NCI-H1048 (cell line): ENCODE results near the gene SLC9A9.
"Not testable (repeated sequence)": the region's sequence is repeated elsewhere in the genome, so short reads cannot be mapped to it uniquely, and the experiment has no call there.

ENCODE experiments used
- DNase-seq: peaks from one replicate; lab custom pipeline; 2025; lab: John Stamatoyannopoulos, UW

Gene SLC9A9

GRCh38 chr3:143465666-143466065 is 382.6 kb downstream of the SLC9A9 start:
- DNase-seq = no peak

- no peak for DNase-seq
These were observed 383.4 kb downstream of the SLC9A9 start for GRCh38 chr3:143464850-143465249.

- DNase-seq = no peak
These were observed 392.8 kb downstream of the SLC9A9 start for GRCh38 chr3:143455480-143455879.

DNA sequence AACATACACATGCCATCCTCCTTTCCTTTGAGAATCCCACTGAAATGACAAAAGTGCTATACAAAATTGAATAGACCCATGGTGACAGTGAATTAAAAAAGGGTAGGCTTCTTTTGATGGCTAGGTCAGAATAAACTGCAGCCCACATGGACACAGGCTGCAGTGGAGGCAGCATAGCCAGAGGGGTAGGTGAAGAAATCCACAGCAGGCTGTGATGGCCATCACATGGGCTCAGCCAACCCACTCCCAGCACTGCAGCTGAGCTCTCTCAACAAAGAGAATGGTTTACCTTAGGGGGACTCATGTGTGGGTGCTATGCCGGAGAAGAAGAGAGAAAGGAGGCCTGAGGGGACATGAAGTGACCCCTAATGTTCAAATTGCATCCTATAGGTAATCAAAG is 397.6 kb downstream of the SLC9A9 start:
- no peak for DNase-seq

DNA sequence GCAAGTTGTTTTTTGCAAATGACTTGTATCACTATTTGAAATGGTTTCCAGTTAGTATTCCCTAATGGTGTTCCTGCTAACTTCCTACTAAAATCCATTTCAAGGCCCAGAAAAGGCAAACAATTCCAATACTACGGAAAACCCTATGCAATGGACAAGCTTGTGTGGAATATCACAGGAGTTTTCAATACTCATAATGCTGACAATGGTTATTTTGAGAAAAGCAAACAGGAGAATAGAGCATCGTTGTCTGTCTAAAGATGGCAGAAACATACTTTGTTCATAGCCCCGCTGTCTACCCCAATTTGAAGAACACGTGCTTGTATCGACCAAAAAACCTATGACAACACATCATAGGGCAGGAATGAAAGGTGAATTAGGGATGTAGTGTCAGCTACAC is 400.8 kb downstream of the SLC9A9 start:
- no peak for DNase-seq

- no peak for DNase-seq
These were observed 403.1 kb downstream of the SLC9A9 start for GRCh38 chr3:143445118-143445517.

DNA sequence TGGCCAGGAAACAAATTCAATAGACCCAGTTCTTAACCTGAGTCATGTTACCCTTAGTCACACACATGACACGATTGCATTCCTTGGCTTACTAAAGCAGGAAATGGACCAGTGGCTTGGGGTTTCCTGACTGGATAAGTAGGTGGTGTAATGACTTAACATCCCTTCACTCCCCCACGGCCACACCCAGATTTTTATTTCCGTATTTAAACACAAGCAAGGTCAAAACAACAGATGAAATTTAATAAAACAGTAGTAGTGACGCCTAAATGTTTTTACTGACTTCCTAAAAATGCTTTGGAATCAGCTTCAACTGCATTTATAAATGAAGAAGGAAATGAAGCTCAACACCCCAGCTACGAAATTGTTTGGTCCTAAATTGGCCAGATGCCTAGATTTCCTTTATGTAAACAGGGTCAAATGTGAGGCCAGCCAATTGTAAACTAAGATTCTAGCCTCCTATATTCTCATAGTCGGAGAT is 404.4 kb downstream of the SLC9A9 start:
- no peak for DNase-seq

DNA sequence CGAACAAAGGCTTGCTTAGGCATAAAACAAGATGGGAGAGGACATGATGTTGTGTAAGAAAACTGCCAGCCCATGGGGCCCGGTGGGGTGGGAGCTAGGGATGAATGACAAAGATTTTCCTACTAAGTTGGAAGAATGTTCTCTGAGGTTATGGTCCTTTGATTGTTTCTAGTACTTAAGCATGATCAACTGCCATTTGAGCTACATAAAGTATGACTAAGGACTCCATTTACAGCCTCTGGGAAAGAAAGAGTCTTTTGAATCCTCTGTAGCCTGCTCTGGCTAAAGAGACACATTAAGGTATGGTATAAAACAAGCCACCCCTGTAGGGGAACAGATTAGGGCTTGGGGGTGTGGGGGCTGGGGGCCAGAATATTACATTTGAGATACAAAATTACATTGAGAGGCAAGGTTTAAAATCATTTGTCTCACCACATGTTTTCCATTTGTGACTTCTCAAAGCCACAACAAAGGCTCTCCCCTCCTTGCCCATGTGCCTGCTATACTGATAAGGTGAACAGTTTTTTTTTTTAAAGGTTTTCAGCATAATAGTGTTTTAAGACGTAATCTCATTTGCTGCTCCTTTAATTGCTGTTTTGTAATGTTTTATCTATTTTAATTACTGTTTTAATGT is 405.3 kb downstream of the SLC9A9 start:
- DNase-seq = no peak

DNA sequence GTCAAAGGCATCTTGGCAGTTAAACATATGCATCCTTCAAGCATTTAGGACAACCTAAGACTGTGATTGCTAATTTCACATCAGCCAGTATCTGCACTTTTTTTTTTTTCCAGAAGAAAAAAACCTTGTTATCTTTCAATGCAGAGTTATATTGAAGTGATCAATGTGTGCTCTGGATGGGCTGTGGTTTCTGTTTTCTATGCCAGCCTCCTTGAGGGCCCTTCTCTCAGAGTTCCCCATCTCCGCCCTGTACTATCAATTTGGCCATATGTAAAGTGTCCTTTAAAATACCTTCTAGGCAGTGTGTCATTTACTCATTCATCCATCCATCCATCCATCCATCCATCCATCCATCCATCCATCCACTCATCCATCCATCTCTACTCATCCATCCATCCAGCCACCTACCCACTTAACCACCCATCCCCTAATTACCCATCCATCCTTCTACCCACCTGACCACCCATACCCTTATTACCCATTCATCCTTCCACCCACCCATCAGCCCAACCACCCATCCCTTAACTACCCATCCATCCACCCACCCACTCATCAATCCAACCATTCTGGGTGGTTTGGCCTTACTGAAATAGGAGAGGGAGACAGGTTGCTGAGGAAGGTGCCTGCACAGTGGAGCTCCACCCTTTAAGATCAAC is 406.6 kb downstream of the SLC9A9 start:
- no peak for DNase-seq

DNA sequence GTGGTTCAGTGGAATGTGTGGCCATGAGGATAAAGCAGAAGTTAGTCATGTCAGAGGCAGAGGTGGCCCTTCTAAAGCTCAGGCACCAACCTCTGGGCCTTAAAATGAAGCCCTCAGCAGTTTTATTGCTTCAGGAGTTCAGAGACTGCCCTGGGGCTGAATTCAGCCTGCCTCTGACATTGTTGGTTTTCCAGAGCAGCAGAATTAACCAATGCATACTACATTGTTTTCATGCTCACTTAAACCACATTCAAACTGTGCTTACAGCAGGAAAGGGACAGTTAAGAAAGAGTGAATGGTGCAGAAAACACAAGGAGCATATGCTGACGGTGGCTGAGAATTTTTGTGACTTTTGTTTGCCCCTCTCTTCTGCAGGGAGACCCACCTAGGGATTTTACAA is 408.5 kb downstream of the SLC9A9 start:
- no peak for DNase-seq

DNA sequence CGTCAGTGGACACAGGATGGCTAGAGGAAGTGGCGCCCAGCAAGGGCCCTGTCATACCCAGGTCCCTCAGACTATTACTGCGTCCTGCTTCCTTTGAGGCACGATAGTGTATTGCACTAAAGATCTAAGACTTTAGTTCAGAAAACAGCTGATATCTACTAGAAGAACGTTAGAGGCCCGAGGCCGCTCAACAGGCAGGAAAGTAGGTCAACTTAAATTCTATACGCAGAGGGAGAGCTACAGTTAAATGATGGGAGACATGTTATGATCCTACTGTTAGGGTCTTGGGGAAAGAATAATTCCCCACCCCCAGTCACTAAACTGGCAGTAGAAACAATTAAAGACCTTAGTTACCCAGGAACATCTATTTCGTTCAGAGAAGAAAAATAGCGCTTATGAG is 410.9 kb downstream of the SLC9A9 start:
- no peak for DNase-seq

- no peak for DNase-seq
These were observed 411.9 kb downstream of the SLC9A9 start for GRCh38 chr3:143436231-143436930.

DNA sequence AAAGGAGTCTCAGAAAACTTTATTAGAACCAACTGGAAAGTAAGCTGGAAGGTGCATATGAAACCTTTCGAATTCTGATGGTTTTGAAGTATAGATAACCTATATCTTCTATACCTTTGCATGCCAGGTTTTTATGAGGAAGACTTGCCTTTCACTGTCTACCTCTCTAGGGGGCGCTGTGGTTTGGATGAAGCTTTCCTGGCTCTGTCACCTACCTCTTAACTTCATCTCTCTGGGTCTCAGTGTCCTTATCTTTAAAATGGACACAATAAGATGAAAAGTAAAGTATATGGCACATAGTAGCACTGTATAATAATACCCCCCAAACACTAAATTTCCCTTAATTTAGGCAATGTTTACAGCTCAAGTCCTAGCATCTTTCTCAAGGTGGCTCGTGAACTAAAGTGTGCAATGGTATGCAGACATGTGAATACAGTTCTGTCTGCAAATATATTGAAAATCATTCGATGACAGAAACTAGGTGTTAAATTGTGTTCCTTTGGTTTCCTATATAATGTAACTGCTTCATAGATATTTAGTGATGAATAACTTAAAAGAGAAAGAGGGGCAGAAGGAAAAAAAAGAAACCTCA is 414.4 kb downstream of the SLC9A9 start:
- DNase-seq = no peak

- not testable (repeated sequence) for DNase-seq
These were observed 417.0 kb downstream of the SLC9A9 start for GRCh38 chr3:143431298-143431697.

DNA sequence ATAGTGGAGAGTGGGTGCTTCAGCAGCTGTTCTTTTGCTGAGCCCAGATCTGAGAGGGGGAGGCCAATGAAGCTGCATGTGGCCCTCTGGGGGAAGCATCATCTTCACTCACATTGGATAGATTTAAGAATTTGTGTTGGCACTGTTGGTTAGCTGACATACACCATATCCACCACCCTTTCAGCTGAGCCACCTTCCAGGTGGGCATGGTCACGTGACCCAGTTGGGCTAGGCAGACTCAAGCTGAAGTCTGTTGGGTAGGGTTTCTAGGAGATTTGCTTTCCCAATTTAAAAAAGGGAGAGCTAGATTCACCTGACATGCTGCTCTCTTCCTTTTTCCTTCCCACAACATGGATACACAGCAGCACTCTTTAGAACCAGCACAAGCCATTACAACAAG is 417.7 kb downstream of the SLC9A9 start:
- no peak for DNase-seq

- DNase-seq = no peak
These were observed 418.4 kb downstream of the SLC9A9 start for GRCh38 chr3:143429628-143430514.

GRCh38 chr3:143428294-143428693 is 420.0 kb downstream of the SLC9A9 start:
- peak; percentile 65 for DNase-seq

DNA sequence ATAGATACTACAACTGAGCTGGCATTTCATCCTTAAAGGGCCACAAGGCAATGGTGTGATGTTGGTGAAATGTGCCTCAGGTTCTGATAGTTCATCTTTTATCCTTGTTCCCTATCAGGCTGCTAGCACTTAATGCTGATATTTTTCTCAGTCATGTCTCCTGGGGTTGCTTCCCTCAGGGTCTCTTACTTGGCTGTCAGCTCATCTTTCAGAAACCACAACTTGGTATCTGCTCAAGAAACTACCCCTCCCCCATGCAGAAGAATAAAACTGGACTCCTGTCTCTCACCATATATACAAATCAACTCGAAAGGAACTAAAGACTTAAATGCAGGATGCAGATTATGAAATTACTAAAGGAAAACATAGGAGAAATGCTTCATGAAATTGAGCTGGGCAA is 420.6 kb downstream of the SLC9A9 start:
- no peak for DNase-seq

GRCh38 chr3:143424874-143425273 is 423.4 kb downstream of the SLC9A9 start:
- DNase-seq = no peak

GRCh38 chr3:143421556-143421955 is 426.7 kb downstream of the SLC9A9 start:
- no peak for DNase-seq

- DNase-seq = no peak
These were observed 428.7 kb downstream of the SLC9A9 start for GRCh38 chr3:143419611-143420010.

- no peak for DNase-seq
These were observed 429.9 kb downstream of the SLC9A9 start for GRCh38 chr3:143418391-143418790.
